IPS DF 19.7 (cell line): ENCODE results near the gene MSX2.
"Not testable (repeated sequence)": the region's sequence is repeated elsewhere in the genome, so short reads cannot be mapped to it uniquely, and the experiment has no call there.

Experiments used
- DNase-seq: peaks from one replicate; pipeline ENCODE4 v3.0.0-alpha.2; 2013; ENCODE audit warnings: low read depth, low spot score

Gene MSX2

GRCh38 chr5:174733091-174733690 is 8.8 kb downstream of the MSX2 start:
- DNase-seq, result no peak

- DNase-seq, result no peak
Measured at GRCh38 chr5:174733836-174734235, 9.5 kb downstream of the MSX2 start.

- DNase-seq, result no peak
Measured at GRCh38 chr5:174734571-174735497, 10.5 kb downstream of the MSX2 start.

GRCh38 chr5:174735498-174736330 is 11.3 kb downstream of the MSX2 start:
- DNase-seq, result no peak

GRCh38 chr5:174736331-174736721 is 11.9 kb downstream of the MSX2 start:
- DNase-seq, result no peak

GRCh38 chr5:174736777-174737176 is 12.4 kb downstream of the MSX2 start:
- DNase-seq, result no peak

GRCh38 chr5:174737330-174737729 is 12.9 kb downstream of the MSX2 start:
- DNase-seq, result no peak

GRCh38 chr5:174741352-174741751 is 17.0 kb downstream of the MSX2 start:
- no peak for DNase-seq

- no peak for DNase-seq
Measured at GRCh38 chr5:174744896-174745295, 20.5 kb downstream of the MSX2 start.

GRCh38 chr5:174745590-174746103 is 21.3 kb downstream of the MSX2 start:
- no peak for DNase-seq

- DNase-seq, result no peak
Measured at GRCh38 chr5:174750711-174751110, 26.3 kb downstream of the MSX2 start.

- no peak for DNase-seq
Measured at GRCh38 chr5:174751154-174752000, 27.0 kb downstream of the MSX2 start.

- DNase-seq, result no peak
Measured at GRCh38 chr5:174752121-174752520, 27.7 kb downstream of the MSX2 start.

- DNase-seq, result no peak
Measured at GRCh38 chr5:174755106-174755505, 30.7 kb downstream of the MSX2 start.

- no peak for DNase-seq
Measured at GRCh38 chr5:174759091-174759490, 34.7 kb downstream of the MSX2 start.

GRCh38 chr5:174760721-174761120 is 36.3 kb downstream of the MSX2 start:
- no peak for DNase-seq

GRCh38 chr5:174761341-174761740 is 37.0 kb downstream of the MSX2 start:
- not testable (repeated sequence) for DNase-seq

GRCh38 chr5:174764309-174764708 is 39.9 kb downstream of the MSX2 start:
- no peak for DNase-seq

- DNase-seq, result no peak
Measured at GRCh38 chr5:174765540-174765939, 41.2 kb downstream of the MSX2 start.

GRCh38 chr5:174767670-174768069 is 43.3 kb downstream of the MSX2 start:
- DNase-seq, result no peak

- DNase-seq, result no peak
Measured at GRCh38 chr5:174769005-174769404, 44.6 kb downstream of the MSX2 start.
